GM20000 (cell line): ENCODE results near the gene RAB25.

Source experiments
- DNase-seq: peaks from one replicate; pipeline ENCODE4 v3.0.0; 2012; ENCODE audit warnings: low spot score
- TF ChIP-seq, protein P1 (sequence below): IDR thresholded peaks from 2 replicates; pipeline ENCODE4 v1.5.1; 2012; ENCODE audit warnings: mild to moderate bottlenecking, control low read depth; ENCODE audit errors: extremely low read depth, missing control alignments

Gene RAB25

DNA sequence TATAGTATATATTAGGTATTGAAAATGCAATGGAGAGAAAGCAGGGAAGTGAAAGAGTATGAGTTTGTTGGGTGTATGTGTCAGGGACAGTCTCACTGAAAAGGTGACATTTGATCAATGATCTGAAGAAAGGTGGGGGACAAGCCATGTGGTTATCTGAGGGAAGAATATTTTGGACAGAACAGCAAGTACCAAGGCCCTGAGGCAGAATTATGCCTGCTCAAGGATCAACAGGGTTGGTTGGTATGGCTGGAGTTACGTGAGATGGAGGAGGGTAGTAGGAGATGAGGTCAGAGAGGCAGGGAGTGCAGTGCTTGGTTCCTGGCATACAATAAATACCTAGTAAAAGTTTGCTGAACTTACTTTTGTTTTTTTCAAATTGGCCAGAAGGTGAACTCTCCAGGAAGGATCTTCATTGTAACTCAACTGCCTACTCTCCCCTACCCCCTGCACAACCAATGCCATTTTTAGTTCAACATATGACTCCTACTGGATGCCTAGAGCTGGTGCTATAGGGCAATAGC, 4.6 kb upstream of the RAB25 start:
- TF ChIP-seq, protein P1, sequence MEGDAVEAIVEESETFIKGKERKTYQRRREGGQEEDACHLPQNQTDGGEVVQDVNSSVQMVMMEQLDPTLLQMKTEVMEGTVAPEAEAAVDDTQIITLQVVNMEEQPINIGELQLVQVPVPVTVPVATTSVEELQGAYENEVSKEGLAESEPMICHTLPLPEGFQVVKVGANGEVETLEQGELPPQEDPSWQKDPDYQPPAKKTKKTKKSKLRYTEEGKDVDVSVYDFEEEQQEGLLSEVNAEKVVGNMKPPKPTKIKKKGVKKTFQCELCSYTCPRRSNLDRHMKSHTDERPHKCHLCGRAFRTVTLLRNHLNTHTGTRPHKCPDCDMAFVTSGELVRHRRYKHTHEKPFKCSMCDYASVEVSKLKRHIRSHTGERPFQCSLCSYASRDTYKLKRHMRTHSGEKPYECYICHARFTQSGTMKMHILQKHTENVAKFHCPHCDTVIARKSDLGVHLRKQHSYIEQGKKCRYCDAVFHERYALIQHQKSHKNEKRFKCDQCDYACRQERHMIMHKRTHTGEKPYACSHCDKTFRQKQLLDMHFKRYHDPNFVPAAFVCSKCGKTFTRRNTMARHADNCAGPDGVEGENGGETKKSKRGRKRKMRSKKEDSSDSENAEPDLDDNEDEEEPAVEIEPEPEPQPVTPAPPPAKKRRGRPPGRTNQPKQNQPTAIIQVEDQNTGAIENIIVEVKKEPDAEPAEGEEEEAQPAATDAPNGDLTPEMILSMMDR: no peak
- no peak for DNase-seq

DNA sequence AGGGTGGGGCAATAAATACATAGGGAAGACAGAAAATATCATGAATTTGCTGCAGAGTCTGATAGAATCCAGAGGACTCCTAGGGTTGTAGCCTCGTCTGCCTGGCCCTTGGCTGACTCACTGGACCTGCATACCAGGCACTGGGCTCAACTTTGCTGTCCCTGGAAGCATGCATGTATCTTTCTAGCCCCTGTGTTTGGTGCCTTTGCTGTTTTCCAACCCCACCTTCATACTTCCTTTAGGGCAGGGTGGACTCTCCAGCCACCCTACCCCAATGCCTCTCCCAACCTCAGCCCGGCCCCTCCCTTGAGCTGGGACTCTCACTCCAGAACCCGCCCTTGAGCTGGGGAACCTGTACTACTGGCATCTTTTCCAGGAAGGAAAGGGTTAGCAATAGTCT, 1.2 kb downstream of the RAB25 start:
- DNase-seq: no peak
- TF ChIP-seq, protein P1: no peak

DNA sequence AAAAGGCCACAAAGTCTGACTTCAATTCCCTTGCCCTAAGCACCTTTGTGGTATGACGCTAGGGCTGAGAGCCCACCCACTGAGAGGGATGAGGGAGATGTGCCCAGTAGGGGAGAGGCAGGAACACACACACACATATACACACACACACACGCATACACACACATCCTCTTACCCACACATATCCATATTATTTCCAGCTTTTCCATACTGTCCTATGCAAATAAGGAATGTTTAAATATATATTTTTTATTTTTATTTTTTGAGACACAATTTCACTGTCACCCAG, 3.0 kb downstream of the RAB25 start:
- TF ChIP-seq, protein P1: no peak
- DNase-seq: no peak

DNA sequence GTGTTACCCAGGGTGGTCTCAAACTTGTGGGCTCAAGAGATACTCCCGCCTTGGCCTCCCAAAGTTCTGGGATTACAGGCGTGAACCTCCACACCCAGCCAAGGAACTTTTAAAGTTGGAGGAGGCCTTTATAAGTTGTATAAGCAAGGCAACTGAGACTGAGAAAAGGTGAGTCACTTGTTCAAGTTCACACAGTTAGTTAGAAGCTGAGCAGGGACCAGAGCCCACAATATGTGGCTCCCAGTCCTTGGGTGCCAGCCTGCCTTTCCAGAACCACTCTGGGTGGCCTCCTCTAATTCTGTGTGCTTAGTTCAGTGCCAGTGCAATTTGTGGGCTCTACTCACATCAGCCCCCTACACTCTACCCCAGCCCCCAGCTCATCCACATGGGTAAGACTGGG, 3.7 kb downstream of the RAB25 start:
- TF ChIP-seq, protein P1: no peak
- DNase-seq: no peak

DNA sequence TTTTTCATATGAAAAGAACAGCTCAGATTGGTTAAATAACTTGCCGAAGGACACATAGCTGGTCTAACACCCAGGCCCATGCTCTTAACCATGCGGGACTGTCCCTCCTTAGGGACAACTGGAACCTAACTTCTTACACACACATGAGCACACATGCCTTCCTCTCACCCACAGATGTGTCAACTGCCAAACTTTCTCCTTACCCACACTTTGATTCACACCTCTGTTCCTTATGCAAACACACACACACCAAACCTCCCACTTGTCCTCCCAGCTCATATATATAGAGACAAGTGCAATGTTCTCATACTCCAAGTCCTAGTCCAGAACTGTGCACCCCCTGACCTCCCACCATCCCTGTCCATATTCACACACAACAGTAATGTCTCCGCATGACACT, 4.3 kb downstream of the RAB25 start:
- no peak for DNase-seq
- TF ChIP-seq, protein P1: no peak

DNA sequence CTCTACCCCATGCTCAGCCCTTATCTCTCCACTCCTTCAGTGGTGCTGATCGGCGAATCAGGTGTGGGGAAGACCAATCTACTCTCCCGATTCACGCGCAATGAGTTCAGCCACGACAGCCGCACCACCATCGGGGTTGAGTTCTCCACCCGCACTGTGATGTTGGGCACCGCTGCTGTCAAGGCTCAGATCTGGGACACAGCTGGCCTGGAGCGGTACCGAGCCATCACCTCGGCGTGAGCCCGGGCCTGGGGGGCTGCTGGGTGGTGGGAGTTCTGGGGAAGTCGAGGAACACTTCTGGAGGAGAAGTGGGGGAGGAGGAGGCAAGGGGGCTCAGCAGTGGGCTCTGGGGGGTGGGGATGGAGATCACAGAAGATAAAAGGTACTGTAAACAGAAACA, 4.9 kb downstream of the RAB25 start:
- TF ChIP-seq, protein P1: no peak
- no peak for DNase-seq

DNA sequence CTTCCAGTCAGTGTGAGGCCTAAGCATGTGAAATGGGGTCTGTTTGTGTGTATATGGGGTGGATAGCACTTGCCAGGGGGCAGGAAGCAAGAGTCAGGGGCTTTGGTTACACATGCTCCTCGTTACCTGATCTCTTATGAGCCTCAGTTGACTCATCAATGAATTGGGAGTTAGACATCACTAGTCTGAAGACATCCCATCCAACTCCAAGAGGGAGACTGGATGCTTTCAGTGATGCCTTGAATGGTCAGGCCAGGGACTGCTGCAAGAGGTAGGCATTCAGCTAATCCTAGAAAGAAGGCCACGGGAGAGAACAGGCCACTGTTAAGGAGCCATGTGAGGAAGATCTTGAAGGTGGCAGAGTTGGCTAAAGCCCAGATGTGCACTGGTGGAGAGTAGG, 6.3 kb downstream of the RAB25 start:
- TF ChIP-seq, protein P1: no peak
- no peak for DNase-seq
